ENCODE results near the gene AMBN. TPM values are rescaled to one million over a fixed set of nuclear protein-coding genes. Genes with fewer than 3 reads are reported as not detected.

AMBN gene, protein sequence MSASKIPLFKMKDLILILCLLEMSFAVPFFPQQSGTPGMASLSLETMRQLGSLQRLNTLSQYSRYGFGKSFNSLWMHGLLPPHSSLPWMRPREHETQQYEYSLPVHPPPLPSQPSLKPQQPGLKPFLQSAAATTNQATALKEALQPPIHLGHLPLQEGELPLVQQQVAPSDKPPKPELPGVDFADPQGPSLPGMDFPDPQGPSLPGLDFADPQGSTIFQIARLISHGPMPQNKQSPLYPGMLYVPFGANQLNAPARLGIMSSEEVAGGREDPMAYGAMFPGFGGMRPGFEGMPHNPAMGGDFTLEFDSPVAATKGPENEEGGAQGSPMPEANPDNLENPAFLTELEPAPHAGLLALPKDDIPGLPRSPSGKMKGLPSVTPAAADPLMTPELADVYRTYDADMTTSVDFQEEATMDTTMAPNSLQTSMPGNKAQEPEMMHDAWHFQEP
- not detected for total RNA-seq

DNA sequence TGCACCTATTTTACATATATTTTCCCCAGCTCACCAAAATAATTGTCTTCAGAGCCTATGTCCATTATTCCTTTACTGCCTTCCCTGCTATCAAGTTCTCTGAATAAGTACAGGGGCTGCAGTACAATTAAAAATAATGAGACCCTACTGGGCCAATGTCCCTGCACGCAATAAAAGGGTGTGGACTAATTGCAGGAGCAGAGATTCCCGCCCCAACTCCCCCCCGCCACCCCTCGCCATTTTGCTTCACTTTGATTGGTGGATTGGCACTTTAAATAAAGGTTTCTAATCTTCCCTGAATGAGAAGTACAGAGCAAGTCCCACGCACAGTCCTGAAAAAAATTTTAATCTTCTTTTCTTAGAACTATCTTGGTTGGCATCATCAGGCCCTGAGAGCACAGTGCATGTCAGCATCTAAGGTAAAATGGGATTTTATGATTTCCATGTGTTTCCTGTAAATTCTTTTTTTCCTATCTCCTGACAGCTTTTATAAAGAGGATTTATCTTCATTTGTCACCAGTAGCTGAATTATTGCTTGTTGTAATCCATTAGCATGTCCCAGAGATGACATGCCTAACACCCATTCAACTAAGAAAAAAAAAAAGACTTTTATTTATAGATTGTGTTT lies at the start of gene AMBN:
TSS of gene AMBN (plus strand) at position 302 of the 628 bp plus-strand sequence. CDS start at position 405, 103 bp downstream.
- ATAC-seq = no peak

DNA sequence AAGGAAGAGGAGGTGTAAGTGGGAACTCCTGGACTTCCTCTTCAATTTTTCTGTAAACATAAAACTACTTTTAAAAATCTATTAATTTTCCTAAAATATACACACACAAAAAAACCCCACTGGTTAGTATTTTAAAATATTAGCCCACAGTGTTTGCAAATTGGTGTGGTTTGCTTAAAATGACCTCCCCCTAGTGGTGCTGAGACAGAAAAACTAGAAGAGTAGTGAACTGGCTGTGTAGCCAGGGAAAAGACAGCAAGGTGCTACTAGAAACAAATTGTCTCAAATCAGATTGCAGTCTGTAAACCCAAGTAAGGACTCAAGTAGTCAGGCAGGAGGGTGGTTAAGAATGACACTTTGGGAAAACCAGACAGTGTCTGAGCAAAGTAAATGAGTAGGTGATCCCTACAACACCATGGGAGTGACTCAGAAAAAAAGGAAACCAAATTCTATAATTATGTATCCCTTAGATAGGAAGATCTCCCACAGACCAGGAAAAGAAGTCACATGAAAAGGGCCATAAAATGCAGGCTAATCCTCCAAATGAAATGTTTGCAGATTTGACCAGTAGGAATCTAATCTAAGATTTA lies 47.7 kb upstream of the AMBN start:
- ATAC-seq = no peak

DNA sequence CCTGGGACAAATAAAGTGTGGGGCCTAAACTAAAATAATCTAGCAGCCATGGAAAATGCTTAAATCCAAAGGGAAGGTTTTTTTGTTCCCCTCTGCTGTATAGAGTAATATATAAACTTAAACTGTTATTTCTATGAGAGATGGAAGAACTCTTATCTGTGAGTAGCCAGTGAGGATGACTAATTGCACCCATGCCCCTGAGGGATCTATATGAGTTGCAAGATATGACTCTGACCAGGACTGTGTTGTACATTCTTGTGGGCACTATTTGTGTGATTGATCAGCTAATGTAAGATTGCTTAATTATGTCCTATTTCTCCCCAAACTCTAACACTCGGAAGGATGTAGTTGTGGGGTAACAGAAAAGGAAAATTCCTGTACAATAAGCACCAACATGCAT lies 35.2 kb upstream of the AMBN start:
- ATAC-seq = no peak

DNA sequence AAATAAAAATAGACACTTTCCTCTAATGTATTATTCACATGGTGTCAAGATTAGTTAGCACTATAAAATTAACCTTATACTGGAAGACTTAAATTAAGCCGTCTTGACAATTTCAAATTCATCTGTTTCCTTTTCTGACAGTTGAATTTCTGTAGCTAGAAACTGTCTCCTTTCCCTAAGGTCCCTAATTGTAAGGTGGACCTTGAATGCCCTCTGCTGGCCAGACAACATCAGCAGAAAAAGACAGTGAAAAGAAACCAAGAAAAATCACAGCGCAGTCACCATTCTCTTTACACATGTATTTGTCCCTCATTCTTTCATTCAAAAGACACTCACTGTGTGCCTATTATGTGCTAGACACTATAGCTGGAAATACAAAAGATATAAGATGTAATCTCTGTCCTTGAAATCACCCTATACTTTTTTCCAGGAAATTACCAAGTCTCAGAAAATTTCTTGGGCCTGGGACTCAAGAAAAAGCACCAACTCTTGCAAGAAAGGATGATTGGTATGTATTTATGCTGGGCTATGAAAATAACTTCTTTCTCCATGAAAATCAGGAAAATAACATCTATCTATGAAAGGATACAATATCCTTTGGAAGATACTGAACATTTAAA lies 32.7 kb upstream of the AMBN start:
- peak; percentile 58 for ATAC-seq

DNA sequence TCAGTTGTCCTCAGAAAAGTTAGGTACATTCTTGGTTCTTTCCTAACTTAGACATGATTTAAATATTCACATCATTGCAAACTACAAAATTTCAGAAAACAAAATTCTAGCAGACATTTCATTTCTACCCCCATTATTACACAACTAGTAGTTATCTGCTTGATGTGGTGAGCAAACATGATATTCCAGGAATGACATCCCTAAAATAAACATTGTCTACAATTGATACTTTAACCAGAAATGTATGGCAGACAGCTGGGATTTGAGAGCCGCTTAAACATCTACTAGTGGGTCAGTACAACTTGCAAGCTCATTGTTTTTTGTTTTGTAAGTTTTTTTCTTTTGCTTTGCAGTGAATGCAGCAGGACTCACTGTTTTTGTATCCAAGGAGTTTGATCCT lies 32.1 kb upstream of the AMBN start:
- no peak for ATAC-seq

DNA sequence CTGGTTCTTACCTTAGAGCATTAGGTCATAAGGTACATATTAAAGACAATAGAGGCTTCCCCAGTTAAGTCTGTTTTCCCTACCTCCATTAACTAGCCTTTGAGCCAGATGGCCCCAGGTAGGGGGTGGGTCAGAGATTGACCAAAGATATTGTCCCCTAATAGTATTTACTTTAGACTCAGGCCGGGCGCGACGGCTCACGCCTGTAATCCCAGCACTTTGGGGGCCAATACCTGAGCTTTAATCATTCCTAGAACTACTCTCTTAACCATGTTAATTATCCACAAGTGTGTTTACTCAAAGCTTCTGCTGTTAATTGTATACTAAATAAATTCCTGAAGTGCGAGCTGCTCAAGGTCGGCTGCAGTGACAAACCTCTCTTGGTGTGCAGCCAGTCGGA lies 28.0 kb upstream of the AMBN start:
- no peak for ATAC-seq

DNA sequence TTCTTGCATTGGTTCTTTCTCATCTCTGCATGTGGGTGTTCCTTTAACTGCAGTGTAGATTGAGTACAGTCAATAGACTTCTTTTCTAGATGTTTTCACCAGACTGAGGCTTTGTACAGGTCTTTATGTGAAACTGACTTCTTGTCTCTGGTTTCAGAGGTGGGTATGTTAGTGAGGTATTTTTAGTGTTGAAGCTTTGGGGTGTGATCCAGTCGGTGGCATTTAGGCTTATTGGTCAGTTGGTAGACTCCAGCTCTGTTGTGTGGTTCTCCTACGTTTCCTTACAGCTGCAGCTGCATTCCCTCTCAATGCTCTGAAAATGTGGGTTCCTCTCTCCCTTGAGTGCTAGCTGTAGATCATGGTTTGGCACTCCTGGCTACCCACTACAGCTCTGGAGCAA lies 21.3 kb upstream of the AMBN start:
- ATAC-seq = no peak

DNA sequence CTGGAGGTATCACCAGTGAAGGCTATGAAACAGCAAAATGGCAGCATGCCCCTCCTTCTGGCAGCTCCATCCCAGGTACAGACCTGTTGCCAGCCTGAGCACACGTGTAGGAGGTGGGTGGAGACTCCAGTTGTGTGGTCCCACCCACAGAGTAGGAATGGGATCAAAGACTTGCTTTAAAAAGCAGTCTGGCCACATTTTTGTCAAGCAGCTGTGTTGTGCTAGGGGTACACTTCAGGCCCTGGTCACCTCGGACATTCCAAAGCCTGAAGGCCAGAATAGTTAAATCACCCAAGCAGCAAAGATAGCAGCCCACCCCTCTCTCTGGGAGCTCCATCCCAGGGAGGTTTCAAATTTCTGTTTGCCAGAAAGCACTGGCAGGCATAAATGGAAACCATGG lies 20.3 kb upstream of the AMBN start:
- no peak for ATAC-seq

DNA sequence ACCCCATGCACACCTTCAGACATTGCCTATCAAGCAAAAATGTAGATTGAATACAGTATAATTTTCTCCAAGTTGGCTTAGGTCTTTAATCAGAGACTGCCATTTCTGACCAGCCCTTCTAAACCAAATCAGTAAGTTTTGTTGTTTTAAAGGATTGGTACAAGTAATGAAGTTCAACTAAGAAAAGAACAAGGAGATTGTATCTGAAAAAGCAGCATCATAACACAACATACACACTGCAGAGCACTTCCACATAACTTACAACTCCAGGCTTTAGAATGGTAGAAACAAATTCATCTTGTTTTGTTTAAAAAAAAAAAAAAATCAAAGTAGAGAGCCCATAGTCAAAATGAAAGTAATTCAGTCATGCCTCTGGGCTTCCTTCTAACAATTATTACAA lies 16.1 kb upstream of the AMBN start:
- ATAC-seq = no peak

DNA sequence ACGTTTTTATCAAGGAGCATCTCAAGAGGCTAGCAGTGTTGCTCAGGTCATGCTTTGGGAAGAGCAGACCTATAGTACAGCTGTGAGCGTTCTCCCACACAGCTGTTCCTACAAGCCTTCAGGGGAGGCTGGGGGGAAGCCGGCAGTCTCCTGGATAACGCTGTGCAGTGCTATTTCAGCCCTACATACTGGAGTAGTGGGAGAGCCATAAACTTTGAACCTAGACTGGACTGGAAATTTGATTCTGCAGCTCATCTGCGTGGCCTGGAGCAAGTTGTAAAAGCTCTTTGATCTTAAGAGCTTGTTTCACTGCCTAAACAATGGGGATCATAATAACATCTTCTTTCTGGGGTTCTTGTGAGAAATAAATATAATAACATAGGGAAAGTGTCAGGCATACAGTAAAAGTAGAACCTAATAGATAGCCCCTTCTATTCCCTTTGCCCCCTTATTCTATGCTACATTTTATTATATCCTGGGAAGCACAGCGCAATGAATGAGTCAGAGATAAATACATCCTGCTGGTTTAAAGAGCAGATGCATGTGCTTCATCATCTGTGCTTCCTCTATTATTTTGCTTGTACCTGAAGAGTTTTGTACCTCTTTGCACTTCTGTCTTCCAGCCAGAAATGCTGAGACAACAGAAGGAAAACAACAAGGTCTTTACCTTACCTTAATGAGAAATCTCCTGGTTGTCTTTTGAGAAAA lies 14.7 kb upstream of the AMBN start:
- no peak for ATAC-seq

DNA sequence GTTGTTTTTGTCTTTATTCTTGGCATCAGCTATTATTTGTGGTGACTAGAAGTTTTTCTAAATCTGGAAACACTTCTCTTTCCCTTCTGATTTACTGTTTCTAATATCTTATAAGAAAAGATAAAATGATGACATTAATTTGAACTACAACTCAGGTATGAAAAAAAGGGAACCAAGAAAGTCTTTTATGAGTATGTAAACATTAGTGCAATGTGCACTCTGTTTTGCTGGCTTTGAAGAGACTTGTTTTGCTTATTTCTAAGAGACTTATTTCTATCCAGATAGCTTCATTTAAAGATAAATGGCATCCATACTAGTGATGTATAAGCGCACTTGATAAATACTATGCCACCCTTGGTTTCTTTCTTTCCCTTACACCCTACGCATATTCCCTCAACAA lies 10.1 kb upstream of the AMBN start:
- no peak for ATAC-seq

DNA sequence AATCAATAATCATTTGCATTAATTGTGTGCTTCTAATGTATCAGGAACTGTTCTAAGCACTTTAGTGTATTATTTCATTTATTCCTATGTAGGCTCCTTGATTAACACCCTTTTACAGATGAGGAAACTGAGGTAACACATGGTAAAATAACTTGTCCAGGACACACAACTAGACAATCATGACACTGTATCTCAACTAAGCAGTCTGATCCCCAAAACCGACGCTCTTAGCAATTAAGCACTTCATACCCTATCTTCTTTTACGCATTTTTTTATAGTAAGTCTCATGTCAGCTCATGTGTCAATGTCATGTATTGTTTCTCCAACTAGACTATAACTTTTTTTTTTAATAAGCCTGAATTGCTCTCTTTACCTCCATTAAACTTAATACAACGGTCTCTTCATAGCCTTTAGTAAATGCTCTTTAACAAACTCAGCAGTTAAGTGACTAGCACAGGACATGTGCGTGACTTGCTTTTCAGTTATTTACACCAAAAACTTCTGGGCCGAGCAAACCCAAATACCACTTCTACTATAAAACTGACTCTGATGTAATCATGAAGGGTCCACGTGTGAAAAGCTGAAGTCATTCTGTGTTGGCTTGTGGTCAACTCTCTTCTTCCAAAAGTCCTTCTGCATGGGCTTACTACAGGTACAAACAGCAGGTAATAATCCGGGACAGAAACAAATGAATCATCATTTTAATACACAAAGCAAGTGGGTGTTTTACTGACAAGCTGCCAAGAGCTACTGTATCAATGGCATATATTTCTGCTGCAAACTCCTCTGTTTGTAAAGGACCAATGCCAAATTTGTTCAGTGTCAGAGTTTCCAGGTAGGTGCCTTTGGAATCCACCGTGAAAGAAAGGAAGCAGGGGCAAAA lies 7.9 kb upstream of the AMBN start:
- peak; percentile 83 for ATAC-seq

DNA sequence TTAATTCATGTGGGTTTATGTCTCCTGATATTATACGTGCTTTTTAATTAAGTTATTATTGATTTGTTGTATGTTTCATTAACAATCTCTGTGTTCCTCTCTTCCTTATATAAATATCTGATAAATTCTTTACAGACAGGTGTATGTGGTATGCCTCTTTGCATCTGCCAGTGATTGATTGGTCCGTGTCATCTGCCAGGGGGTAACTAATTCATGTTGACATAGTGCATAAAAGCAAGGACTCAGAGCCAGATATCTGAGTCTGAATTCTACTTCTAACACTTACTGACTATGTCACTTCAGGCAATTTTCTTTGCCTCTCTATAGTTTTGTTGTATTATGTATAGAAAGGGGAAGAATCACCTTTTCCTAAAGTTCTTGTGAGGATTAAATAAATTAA lies 5.2 kb upstream of the AMBN start:
- no peak for ATAC-seq

DNA sequence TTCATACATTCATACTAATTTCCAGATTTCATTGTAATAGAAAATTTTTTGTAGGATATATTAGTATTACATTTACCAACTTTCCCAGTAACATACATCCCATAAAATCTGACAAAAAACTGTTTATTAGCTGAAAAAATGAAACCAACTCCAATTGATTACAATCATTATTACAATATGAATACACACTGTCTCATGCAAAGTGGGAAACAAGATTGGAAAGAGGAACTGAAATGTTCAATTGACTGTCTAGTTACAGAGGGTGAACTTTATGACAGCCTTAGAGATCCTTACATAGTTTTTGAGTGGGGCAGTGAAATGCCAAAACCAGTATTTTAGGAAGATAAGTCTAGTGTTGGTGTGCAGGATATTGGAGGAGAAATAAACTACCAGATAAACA lies 2.3 kb upstream of the AMBN start:
- no peak for ATAC-seq

DNA sequence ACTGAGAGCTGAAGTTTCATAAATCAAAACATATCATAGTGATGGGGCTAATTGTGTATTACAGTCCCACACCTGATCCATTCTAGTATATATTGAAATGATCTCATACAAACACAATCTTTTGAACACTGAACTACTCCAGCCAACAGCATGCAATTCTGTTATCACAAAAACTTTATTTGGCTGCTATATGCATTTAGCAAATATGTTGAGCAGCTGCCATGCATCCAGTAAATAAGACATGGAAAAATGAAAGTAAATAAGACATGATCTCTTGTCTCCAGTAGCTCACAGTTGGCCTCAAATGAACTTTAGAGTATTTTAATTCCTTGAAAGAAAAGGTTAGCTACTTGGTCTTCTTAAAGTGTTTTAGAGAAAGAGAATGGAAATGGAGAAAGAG lies 2.1 kb downstream of the AMBN start:
- ATAC-seq = no peak

DNA sequence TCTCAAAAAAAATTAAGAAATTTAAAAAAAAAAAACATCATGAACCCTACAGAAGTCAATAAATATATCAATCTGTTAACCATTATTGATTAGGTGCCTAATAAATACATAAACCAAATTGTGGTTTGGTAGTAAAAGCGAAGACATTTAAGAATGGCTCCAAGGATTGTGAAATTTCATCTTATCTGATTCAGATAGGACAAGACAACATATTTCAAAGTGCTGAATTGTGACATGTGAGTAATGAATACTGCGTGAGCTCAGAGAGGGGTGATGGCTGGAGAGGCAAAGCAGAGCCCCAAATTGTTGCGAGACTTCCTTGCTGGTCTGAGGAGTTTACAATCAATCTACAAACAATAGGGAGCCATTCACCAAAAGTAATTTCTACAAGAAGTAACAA lies 8.2 kb downstream of the AMBN start:
- ATAC-seq = no peak

DNA sequence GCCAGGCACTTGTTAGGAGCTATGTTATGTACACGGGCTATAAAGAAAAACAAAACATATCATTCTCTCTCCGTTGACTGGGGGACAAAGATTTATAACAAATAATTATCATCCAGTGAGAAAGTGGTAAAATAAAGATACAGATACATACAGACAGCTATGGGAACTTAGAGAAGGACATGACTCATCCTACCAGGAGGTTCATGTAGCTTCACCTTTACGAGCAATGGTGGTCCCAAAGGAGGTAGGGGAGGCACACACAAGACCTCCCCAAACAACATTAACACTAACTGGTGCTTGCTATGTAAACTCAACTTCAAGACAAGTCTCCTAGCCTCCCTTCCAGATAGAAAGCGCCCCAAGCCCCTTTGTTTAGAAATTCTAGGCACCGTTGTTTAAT lies 8.9 kb downstream of the AMBN start:
- no peak for ATAC-seq

DNA sequence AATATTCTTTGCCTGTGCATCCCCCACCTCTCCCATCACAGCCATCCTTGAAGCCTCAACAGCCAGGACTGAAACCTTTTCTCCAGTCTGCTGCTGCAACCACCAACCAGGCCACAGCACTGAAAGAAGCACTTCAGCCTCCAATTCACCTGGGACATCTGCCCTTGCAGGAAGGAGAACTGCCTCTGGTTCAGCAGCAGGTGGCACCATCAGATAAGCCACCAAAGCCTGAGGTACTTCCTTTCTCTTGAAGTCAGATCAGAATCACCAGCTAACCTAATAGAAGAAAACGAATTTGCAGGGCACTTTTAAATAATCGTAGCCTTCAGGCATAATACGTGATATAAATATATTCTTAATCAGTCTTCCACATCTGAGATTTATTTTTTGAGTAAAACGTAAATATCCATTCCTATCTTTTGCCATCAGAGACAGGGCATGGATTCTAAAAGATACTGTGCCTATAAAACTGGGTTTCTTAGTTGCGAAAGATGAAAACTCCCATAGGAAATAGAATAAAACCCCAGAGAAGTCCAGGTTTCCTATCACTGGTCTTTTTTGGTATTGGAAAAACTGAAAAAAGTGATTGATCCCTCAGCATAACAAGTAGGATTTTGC lies 9.5 kb downstream of the AMBN start:
- ATAC-seq = peak; percentile 77

DNA sequence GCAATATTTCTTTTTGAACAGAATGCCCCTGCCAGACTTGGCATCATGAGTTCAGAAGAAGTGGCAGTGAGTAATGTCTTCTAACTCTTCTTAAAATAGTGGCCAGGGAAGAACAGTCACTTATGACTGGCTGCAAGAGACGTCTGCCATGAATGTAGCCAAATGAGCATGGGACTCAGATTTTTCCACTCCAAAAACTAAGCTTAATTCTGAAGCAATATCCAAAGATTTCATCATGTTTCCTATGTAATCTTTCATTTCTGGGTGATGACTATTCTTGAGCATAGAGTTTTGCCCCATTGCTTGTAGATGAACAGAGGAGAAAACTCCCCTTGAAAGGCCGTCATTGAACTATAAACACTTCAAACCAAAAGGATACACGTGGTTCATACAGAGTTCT lies 11.8 kb downstream of the AMBN start:
- ATAC-seq = no peak

DNA sequence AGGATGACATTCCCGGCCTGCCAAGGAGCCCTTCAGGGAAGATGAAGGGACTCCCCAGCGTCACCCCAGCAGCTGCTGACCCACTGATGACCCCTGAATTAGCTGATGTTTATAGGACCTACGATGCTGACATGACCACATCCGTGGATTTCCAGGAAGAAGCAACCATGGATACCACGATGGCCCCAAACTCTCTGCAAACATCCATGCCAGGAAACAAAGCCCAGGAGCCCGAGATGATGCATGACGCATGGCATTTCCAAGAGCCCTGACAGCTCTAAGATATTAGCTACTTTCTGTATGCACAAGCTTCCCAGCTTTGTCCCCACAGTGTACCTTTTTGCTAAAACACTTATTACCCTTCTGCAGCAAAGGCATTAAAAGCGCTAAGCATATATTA lies 14.4 kb downstream of the AMBN start:
- ATAC-seq = no peak

DNA sequence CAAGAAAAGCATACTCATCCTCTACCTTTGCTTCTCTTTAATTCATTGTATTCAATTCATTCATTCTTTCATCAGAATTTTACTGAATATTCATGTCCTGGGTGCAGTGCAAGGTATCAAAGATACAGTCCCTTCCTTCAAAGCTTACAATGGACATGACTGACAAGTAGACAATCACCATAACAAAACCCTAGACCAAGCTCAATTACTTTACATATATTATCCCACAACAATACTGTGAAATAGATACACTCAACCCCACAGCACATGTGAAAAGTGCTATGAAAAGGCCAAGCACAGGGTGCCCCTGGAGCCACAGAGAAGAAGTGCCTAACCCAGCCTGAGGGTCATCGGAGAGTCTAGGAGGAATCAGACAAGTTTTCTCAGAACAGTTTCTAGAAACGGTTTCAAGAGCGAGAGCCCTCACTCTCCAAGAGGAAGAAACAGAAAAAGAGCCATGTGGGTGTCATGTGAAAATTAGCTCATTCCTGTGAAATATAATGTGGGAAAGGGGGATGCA lies 15.3 kb downstream of the AMBN start:
- no peak for ATAC-seq
